Endothelial cell of umbilical vein (primary cell): Measurements from ENCODE around the gene NEDD4L.

Experiments
- CTCF ChIP-seq, 2 donors: IDR thresholded peaks; 1 replicate in 1 of 2; 2 replicates in 1 of 2; pipeline ENCODE4 v1.5.1; 2011; ENCODE audit warnings: low read length in 2 of 2, mild to moderate bottlenecking in 2 of 2, moderate library complexity in 2 of 2, control low read depth in 1 of 2, inconsistent platforms in 1 of 2, low read depth in 1 of 2; ENCODE audit not compliant: insufficient read depth in 1 of 2; ENCODE audit errors: extremely low read depth in 1 of 2
- EZH2 ChIP-seq: IDR thresholded peaks from 2 replicates; pipeline ENCODE4 v1.6.1; 2012; ENCODE audit warnings: borderline replicate concordance, low read depth, mild to moderate bottlenecking, moderate library complexity, low read length, inconsistent platforms; ENCODE audit not compliant: severe bottlenecking
- MAX ChIP-seq: IDR thresholded peaks from 2 replicates; pipeline ENCODE4 v1.6.1; 2011; ENCODE audit not compliant: insufficient read depth, insufficient read length
- MYC ChIP-seq: IDR thresholded peaks from one replicate; pipeline ENCODE4 v1.6.1; 2011; ENCODE audit warnings: mild to moderate bottlenecking, low read depth, low read length
- POLR2A ChIP-seq: IDR thresholded peaks from 2 replicates; pipeline ENCODE4 v1.6.1; 2012; ENCODE audit warnings: low read depth, mild to moderate bottlenecking, control low read depth, low read length
- POLR2AphosphoS5 ChIP-seq: IDR thresholded peaks from 2 replicates; pipeline ENCODE4 v1.6.1; 2012; ENCODE audit warnings: low read depth, mild to moderate bottlenecking, control low read depth, low read length, moderate library complexity; ENCODE audit not compliant: insufficient read depth

- TF ChIP-seq CTCF (IDR thresholded peaks at IDR 0.05; ENCODE audit: extremely low read depth in 1 of 2, insufficient read depth in 1 of 2, low read depth in 1 of 2, low read length in 2 of 2) (no peak), MAX (no peak), POLR2A (no peak), EZH2 (no peak), POLR2AphosphoS5 (no peak), MYC (no peak)
These were observed 125.4 kb downstream of the NEDD4L start for GRCh38 chr18:58169472-58169871.
